ENCODE measurements around the gene HSD11B2. TPM values are rescaled to one million over a fixed set of nuclear protein-coding genes. Genes with fewer than 3 reads are reported as not detected.

The HSD11B2 gene
- total and polyA plus RNA-seq, 2 donors (not counting 1 experiment from before 2014, with no cell fraction given), result 0.15 TPM; not detected in 1

- Histone ChIP-seq H3K9ac (ENCODE audit: insufficient read depth, low read length) (no peak overlapping the region), H2AFZ (ENCODE audit: low read length) (no peak overlapping the region), H3K36me3 (ENCODE audit: control insufficient read depth, insufficient read depth, low read length) (no peaks in the 10 kb centered on the region), H3K4me2 (ENCODE audit: extremely low read depth, insufficient read depth, low read length) (no peak overlapping the region), H3K27ac (ENCODE audit: insufficient read depth, low read length) (no peak overlapping the region), H3K79me2 (ENCODE audit: control insufficient read depth, insufficient read depth, low read length) (no peaks in the 10 kb centered on the region), H3K4me1 (ENCODE audit: control insufficient read depth, extremely low read depth, insufficient read depth, low read length) (peaks cover 8% of the 10 kb centered on the region), H4K20me1 (ENCODE audit: control insufficient read depth, extremely low read depth, insufficient read depth, low read length) (no peaks in the 10 kb centered on the region), H3K4me3 (replicated peaks in 1 of 4; ENCODE audit: control extremely low read depth in 1 of 4, insufficient read depth in 1 of 4, low read depth in 3 of 4, low read length in 4 of 4) (no peak overlapping the region), H3K9me3 (ENCODE audit: control insufficient read depth, insufficient read depth, low read depth, low read length) (no peaks in the 10 kb centered on the region), H3K27me3 (ENCODE audit: control insufficient read depth, insufficient read depth, low read length) (peaks cover 22% of the 10 kb centered on the region)
- TF ChIP-seq EZH2 (IDR thresholded peaks at IDR 0.05; ENCODE audit: low read length, missing control alignments) (no peak), CTCF (conservative IDR thresholded peaks at IDR 0.05 in 1 of 2, IDR thresholded peaks at IDR 0.05 in 1 of 2; ENCODE audit: low read depth in 1 of 2, low read length in 2 of 2) (no peak)
- no peak for DNase-seq (ENCODE audit: low read depth in 2 of 2)
These were observed 40.8 kb upstream of the HSD11B2 start for GRCh38 chr16:67389911-67390815.

- Histone ChIP-seq H3K9ac (ENCODE audit: insufficient read depth, low read length) (no peak overlapping the region), H3K79me2 (ENCODE audit: control insufficient read depth, insufficient read depth, low read length) (no peaks in the 10 kb centered on the region), H3K4me1 (ENCODE audit: control insufficient read depth, extremely low read depth, insufficient read depth, low read length) (peaks cover 12% of the 10 kb centered on the region), H3K36me3 (ENCODE audit: control insufficient read depth, insufficient read depth, low read length) (no peaks in the 10 kb centered on the region), H3K27me3 (ENCODE audit: control insufficient read depth, insufficient read depth, low read length) (peaks cover 15% of the 10 kb centered on the region), H3K9me3 (ENCODE audit: control insufficient read depth, insufficient read depth, low read depth, low read length) (no peaks in the 10 kb centered on the region), H2AFZ (ENCODE audit: low read length) (no peak overlapping the region), H3K4me3 (replicated peaks in 1 of 4; ENCODE audit: control extremely low read depth in 1 of 4, insufficient read depth in 1 of 4, low read depth in 3 of 4, low read length in 4 of 4) (no peak overlapping the region), H4K20me1 (ENCODE audit: control insufficient read depth, extremely low read depth, insufficient read depth, low read length) (no peaks in the 10 kb centered on the region), H3K4me2 (ENCODE audit: extremely low read depth, insufficient read depth, low read length) (no peak overlapping the region), H3K27ac (ENCODE audit: insufficient read depth, low read length) (no peak overlapping the region)
- TF ChIP-seq EZH2 (IDR thresholded peaks at IDR 0.05; ENCODE audit: low read length, missing control alignments) (no peak), CTCF (conservative IDR thresholded peaks at IDR 0.05 in 1 of 2, IDR thresholded peaks at IDR 0.05 in 1 of 2; ENCODE audit: low read depth in 1 of 2, low read length in 2 of 2) (no peak)
- DNase-seq (ENCODE audit: low read depth in 2 of 2), result no peak
These were observed 40.0 kb upstream of the HSD11B2 start for GRCh38 chr16:67390816-67391423.

- Histone ChIP-seq H2AFZ (ENCODE audit: low read length) (no peak overlapping the region), H4K20me1 (ENCODE audit: control insufficient read depth, extremely low read depth, insufficient read depth, low read length) (no peaks in the 10 kb centered on the region), H3K4me1 (ENCODE audit: control insufficient read depth, extremely low read depth, insufficient read depth, low read length) (peaks cover 16% of the 10 kb centered on the region), H3K36me3 (ENCODE audit: control insufficient read depth, insufficient read depth, low read length) (no peaks in the 10 kb centered on the region), H3K79me2 (ENCODE audit: control insufficient read depth, insufficient read depth, low read length) (no peaks in the 10 kb centered on the region), H3K4me3 (replicated peaks in 1 of 4; ENCODE audit: control extremely low read depth in 1 of 4, insufficient read depth in 1 of 4, low read depth in 3 of 4, low read length in 4 of 4) (no peak overlapping the region), H3K9ac (ENCODE audit: insufficient read depth, low read length) (no peak overlapping the region), H3K4me2 (ENCODE audit: extremely low read depth, insufficient read depth, low read length) (no peak overlapping the region), H3K9me3 (ENCODE audit: control insufficient read depth, insufficient read depth, low read depth, low read length) (no peaks in the 10 kb centered on the region), H3K27me3 (ENCODE audit: control insufficient read depth, insufficient read depth, low read length) (peaks cover 11% of the 10 kb centered on the region), H3K27ac (ENCODE audit: insufficient read depth, low read length) (no peak overlapping the region)
- no peak for TF ChIP-seq EZH2 (IDR thresholded peaks at IDR 0.05; ENCODE audit: low read length, missing control alignments)
- TF ChIP-seq CTCF (conservative IDR thresholded peaks at IDR 0.05 in 1 of 2, IDR thresholded peaks at IDR 0.05 in 1 of 2; ENCODE audit: low read depth in 1 of 2, low read length in 2 of 2), result no peak
- no peak for DNase-seq (ENCODE audit: low read depth in 2 of 2)
These were observed 39.3 kb upstream of the HSD11B2 start for GRCh38 chr16:67391424-67392300.

All from fibroblast of lung (primary cell).